ENCODE results near the gene ERCC1.

DNA sequence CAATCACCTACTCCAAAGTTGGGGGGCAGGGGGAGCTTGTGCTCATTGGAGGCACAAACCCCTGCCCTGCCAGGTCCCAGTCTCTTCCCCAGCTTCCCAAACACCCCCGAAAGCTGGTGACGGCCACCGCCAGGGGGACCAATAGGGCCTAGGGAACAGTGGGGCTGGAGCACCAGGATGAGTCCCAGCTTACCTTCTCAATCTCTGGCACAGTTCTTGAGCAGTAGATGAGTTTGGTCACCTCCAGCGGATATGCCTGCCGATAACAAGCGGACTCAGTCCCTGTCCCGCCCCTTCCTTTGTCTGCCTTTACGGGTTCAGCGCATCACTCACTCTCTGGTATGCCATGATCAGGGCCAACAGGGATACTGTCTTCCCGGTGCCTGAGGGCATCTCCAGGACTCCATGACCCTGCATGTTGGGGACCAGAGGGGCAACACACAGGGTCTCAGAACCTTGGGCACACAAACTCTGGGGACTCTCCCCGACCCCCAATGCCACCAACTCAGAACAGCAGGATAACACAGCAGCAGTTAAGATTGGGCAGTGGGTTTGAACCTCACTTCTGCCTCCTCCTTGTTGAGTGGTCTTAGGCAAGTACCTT is 54.9 kb downstream of the ERCC1 start:
- no peak for TF ChIP-seq POLR2A (IDR thresholded peaks at IDR 0.05)
- TF ChIP-seq, protein P1, sequence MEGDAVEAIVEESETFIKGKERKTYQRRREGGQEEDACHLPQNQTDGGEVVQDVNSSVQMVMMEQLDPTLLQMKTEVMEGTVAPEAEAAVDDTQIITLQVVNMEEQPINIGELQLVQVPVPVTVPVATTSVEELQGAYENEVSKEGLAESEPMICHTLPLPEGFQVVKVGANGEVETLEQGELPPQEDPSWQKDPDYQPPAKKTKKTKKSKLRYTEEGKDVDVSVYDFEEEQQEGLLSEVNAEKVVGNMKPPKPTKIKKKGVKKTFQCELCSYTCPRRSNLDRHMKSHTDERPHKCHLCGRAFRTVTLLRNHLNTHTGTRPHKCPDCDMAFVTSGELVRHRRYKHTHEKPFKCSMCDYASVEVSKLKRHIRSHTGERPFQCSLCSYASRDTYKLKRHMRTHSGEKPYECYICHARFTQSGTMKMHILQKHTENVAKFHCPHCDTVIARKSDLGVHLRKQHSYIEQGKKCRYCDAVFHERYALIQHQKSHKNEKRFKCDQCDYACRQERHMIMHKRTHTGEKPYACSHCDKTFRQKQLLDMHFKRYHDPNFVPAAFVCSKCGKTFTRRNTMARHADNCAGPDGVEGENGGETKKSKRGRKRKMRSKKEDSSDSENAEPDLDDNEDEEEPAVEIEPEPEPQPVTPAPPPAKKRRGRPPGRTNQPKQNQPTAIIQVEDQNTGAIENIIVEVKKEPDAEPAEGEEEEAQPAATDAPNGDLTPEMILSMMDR (IDR thresholded peaks at IDR 0.05): no peak

Data from lower leg skin (tissue), 3 donors.